NCI-H1694 (cell line): Measurements from ENCODE around the gene ATP6V1B1.
"Not testable (repeated sequence)": the region's sequence is repeated elsewhere in the genome, so short reads cannot be mapped to it uniquely, and the experiment has no call there.

Experiments used
- DNase-seq: peaks from one replicate; lab custom pipeline; 2025; lab: John Stamatoyannopoulos, UW

The ATP6V1B1 gene

GRCh38 chr2:70990216-70990615 is 54.5 kb downstream of the ATP6V1B1 start:
- no peak for DNase-seq

- no peak for DNase-seq
These were observed 55.4 kb downstream of the ATP6V1B1 start for GRCh38 chr2:70991142-70991541.

- no peak for DNase-seq
These were observed 56.0 kb downstream of the ATP6V1B1 start for GRCh38 chr2:70991742-70992141.

- DNase-seq = no peak
These were observed 57.5 kb downstream of the ATP6V1B1 start for GRCh38 chr2:70992945-70993853.

GRCh38 chr2:70994009-70994698 is 58.5 kb downstream of the ATP6V1B1 start:
- DNase-seq = no peak

- peak; percentile 85 for DNase-seq
These were observed 59.2 kb downstream of the ATP6V1B1 start, which contains the start of gene TEX261 for GRCh38 chr2:70994699-70995425. TEX261 (minus strand) TSS chr2:70994873; CDS start chr2:70994757, 116 bp downstream.

- peak; percentile 13 for DNase-seq
These were observed 59.7 kb downstream of the ATP6V1B1 start for GRCh38 chr2:70995426-70995729.

GRCh38 chr2:70998885-70999284 is 63.2 kb downstream of the ATP6V1B1 start:
- DNase-seq = not testable (repeated sequence)

- DNase-seq = no peak
These were observed 63.7 kb downstream of the ATP6V1B1 start for GRCh38 chr2:70999362-70999761.

GRCh38 chr2:70999931-71000330 is 64.2 kb downstream of the ATP6V1B1 start:
- not testable (repeated sequence) for DNase-seq

- peak; percentile 58 for DNase-seq
These were observed 65.3 kb downstream of the ATP6V1B1 start for GRCh38 chr2:71000780-71001591.

GRCh38 chr2:71001592-71001927 is 65.9 kb downstream of the ATP6V1B1 start:
- DNase-seq = no peak

- no peak for DNase-seq
These were observed 66.4 kb downstream of the ATP6V1B1 start for GRCh38 chr2:71001981-71002570.

GRCh38 chr2:71003396-71003795 is 67.7 kb downstream of the ATP6V1B1 start:
- DNase-seq = no peak

- no peak for DNase-seq
These were observed 68.5 kb downstream of the ATP6V1B1 start for GRCh38 chr2:71003966-71004755.

- no peak for DNase-seq
These were observed 69.2 kb downstream of the ATP6V1B1 start for GRCh38 chr2:71004857-71005256.

- no peak for DNase-seq
These were observed 69.8 kb downstream of the ATP6V1B1 start for GRCh38 chr2:71005271-71006202.

- no peak for DNase-seq
These were observed 70.6 kb downstream of the ATP6V1B1 start for GRCh38 chr2:71006323-71006722.
